HG03521 (cell line): ENCODE measurements around the gene CIROP.

Source experiments
- ATAC-seq: cut with Tn5 transposase; IDR thresholded peaks from one replicate; pipeline ENCODE4 v1.9.1; 2021; ENCODE audit warnings: mild to moderate bottlenecking, moderate library complexity; ENCODE audit not compliant: unreplicated experiment

Gene CIROP, protein sequence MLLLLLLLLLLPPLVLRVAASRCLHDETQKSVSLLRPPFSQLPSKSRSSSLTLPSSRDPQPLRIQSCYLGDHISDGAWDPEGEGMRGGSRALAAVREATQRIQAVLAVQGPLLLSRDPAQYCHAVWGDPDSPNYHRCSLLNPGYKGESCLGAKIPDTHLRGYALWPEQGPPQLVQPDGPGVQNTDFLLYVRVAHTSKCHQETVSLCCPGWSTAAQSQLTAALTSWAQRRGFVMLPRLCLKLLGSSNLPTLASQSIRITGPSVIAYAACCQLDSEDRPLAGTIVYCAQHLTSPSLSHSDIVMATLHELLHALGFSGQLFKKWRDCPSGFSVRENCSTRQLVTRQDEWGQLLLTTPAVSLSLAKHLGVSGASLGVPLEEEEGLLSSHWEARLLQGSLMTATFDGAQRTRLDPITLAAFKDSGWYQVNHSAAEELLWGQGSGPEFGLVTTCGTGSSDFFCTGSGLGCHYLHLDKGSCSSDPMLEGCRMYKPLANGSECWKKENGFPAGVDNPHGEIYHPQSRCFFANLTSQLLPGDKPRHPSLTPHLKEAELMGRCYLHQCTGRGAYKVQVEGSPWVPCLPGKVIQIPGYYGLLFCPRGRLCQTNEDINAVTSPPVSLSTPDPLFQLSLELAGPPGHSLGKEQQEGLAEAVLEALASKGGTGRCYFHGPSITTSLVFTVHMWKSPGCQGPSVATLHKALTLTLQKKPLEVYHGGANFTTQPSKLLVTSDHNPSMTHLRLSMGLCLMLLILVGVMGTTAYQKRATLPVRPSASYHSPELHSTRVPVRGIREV

DNA sequence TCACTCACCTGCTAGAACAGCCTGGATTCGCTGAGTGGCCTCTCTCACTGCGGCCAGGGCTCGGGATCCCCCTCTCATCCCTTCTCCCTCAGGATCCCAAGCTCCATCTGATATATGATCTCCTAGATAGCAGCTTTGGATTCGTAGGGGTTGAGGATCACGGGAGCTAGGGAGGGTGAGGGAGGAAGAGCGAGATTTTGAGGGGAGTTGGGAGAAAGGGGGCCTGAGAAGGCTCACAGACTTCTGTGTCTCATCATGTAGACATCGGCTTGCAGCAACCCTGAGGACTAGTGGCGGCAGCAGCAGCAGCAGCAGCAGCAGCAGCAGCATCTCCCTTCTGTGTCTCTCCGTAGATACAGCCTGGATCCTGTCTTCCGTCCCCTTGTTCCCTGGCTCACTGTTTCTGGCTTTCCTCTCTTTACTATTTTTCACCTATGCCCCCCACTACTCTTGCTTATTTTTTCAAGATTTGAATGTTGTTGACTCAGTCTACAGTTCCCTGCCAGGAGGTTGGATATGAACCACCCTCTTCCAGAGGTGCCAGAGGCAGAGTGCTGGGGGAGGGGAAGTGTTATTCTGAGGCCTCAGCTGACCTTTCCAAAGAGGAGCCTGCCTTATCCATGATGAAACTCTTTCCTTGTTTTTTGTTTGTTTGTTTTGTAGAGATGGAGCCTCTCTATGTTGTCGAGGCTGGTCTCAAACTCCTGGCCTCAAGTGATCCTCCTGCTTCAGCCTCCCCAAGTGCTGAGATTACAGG is at the start of gene CIROP:
Gene CIROP, minus strand, starts transcription at position 399 of the 757 bp plus-strand sequence. Its CDS starts 69 bp downstream, at position 330.
- no peak for ATAC-seq

DNA sequence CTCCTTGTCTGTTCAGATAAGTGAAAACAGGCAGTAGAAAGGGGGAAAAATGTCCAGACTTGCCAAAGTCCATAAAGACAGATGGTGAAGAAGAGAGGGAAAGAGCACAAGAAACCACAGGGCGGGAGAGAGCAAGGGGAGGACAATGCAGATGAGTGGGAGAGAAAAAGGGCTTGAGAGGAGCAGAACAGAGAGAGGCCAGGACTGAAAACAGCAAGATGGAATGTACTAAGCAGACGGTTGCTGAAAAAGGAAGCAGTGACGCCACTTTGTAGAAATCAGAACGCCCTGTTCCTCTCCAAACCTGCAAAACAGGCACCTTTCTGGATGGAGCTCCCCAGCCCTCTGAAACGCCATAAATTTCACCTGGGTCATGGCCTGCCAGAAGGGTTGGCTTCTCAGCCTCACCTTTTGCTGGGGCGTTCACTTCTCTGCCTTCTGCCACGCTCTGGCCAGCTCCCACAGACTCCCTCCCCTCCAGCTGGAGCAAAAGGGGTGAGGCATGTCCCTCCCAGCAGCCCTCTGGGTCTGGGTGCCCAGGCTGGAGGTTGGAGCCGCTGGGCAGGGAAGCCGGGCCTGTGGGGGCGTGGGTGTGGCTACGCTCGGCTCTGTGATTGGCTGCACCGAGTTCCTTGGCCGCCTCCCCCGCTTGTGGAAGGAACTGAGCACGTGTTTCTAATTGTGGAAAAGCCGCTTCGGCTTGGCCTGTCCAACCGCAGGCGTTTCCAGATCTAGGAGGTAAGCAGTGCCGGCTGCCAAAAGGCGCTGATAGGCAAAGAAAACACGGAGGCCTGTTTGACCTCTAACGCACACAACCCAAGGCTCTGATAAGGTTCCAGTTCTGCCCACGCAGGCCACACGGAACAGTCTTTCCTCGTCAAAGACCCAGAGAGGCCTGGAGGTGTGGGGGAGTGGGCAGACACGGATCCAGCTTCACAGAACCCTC is 49.3 kb upstream of the CIROP start:
- ATAC-seq, result no peak

DNA sequence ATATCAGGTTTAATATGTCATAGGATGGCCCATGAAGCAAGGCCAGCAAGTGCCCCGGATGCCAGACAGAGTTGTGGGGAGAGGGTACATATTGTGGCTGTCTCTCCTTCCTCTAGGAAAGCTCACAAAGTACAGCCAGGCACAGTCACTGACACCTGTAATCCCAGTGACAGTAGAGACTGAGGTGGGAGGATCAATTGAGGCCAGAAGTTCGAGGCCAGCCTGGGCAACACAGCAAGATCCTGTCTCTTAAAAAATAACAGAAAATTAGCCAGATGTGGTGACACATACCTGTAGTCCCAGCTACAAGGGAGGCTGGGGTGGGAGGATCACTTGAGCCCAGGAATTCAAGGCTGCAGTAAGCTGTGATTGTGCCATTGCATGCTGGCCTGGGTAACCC is 46.6 kb upstream of the CIROP start:
- no peak for ATAC-seq

DNA sequence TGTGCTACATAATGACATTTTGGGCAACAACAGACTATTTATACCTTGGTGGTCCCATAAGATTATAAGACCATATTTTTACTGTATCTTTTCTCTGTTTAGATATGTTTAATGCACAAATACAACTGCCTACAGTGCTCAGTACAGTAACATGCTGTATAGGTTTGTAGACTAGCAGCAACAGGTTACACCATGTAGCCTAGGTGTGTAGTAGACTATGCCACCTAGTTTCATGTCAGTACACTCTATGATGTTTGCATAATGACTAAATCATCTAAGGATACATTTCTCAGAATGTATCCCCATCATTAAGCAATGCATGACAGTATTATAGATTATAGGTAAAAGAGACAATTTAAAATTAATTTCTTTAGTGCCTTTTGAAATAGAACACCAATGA is 45.0 kb upstream of the CIROP start:
- ATAC-seq, result no peak

DNA sequence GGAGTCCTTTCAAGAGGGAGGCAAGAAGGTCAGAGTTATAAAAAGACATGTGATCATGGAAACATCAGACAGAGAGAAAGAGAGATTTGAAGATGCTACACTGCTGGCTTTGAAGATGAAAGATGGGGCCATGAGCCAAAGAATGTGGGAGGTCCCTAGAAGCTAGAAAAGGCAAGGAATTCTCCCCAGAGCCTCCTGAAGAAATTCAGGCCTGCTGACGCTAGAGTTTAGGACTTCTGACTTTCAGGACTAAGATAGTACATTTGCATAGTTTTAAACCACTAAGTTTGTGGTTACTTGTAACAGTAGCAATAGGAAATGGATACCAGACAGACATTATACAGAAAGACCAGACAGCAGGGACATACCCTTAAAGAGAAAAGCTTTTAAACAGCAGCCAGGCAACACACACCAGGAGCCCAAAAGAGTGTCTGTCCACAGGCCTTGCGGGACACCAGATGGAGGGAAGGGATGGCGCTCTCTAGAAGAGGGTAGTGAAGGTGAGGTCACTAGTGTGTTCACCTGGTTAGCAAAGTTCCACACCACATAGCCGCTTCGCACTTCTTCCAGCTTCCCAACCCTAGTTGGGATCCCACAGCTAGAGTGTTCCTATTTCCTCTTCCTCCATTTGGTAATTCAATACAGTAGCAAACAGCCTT is 43.9 kb upstream of the CIROP start:
- no peak for ATAC-seq

DNA sequence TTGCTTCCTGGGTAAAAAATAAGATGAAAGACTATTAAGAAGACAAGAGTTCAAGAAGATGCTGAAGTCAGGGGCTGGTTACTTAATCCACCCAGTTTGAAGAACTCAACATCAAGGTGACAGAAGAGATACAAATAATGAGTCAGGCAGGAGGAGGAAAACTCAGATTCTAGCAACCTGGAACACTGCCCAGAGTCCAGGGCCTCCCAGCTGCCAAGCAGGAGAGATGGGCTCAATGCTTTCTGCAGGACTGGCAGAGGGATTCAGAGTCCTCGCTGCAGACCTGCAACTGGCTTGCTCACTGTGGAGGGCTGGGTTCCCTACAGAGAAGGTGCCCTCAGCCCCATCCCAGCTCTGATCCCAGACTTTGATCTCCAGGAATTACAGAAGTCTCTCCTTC is 42.9 kb upstream of the CIROP start:
- no peak for ATAC-seq

DNA sequence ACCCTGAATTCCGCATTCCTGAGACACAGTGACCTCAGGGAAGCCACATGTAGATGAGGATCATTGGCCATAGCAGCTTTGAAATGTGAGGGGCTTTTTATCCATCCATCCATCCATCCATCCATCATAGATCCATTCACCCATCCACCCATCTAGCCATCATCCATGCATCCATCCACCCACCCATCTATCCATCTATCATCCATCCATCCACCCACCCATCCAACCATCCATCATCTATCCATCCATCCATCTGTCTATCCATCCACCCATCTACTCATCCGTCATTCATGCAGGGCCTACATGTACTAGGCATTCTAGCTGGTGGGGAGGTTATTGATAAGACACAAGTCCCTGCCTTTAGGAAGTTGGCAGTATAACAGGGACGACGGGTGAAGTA is 42.2 kb upstream of the CIROP start:
- no peak for ATAC-seq

DNA sequence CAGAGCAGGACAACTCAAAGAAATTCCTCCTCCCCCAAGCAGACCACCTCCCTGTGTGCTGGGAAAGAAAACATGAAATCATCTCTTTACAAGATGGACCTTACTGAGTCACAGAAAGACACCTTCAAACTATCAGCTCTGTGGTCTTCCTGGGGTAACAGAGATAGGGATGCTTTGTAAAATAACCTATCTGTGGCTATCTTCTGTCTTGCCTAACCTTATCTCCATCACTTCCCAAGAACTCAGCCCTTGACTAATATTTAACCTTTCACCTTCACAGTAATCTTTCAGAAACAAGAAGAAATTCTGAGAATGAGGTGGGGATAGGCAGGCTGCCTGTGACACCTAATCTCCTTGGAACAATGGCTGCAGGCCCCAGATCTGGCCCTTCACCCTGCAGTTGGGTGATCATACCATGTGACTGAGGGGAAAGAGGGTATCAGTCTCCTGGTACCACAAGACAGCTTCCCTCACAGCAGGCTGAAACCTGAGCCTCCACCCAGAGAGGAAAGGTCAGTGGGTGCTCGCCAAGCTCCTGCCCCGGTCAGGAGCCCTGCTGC is 41.6 kb upstream of the CIROP start:
- ATAC-seq, result no peak

DNA sequence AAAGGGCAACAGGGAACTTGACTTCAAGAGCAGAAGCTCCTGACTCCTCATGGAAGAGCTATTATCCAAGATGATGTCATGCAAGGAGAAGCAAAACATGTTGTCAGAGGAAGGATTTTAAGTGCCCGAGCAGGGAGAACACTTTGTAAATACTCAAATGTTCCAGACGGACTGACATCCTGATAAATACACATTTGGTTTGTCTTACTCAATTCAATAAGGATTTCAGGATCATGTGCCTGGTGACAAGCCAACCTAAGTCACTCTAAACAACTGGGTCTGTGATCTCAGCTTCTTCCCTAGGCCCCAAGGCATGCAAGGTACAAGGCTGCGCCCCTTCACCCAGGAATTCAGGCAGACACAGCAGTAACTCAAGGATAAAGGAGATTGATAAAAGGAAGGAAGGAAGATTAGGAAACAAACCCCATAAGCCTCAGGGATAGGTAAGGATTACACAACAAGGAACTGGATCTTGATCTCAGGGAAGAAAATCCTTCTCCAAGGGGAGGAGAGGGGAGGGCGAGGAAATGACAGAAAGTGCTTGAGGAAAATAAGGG is 41.1 kb upstream of the CIROP start:
- no peak for ATAC-seq

DNA sequence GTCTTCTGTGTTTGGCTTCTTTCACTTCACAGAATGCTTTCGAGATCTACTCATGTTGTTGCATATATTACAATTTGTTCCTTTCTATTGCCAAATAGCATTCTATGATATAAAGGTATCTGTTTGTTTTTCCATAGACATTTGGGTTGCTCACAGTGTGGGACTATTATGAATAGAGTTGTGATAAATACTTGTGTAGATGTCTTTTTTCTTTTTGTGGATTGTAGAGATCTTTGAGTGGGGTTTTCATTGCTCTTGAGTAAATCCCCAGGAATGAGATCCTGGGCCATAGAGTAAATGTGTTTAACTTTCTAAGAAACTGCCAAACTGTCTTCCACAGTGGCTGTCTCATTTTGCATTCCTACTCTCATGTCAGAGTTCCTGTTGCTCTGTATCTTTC is 39.1 kb upstream of the CIROP start:
- ATAC-seq, result no peak

DNA sequence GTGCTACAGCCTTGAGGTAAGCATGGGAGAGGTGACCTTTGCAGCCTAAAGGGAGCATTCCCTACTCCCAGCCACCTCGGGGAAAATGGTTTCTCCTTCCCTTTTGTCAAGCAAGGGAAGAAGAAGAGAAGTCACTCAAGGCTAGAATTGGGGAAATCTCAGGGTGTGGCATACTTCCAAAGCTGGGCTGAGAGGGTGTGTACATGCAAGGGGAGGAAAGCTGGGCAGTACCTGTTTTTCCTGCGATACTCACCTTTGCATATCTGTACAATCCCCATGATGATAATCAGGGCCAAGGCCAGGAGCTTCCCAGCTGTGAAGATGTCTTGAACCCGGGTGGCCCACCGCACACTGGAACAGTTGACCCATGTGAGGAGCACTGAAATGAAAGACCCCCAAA is 38.0 kb upstream of the CIROP start:
- ATAC-seq, result no peak

DNA sequence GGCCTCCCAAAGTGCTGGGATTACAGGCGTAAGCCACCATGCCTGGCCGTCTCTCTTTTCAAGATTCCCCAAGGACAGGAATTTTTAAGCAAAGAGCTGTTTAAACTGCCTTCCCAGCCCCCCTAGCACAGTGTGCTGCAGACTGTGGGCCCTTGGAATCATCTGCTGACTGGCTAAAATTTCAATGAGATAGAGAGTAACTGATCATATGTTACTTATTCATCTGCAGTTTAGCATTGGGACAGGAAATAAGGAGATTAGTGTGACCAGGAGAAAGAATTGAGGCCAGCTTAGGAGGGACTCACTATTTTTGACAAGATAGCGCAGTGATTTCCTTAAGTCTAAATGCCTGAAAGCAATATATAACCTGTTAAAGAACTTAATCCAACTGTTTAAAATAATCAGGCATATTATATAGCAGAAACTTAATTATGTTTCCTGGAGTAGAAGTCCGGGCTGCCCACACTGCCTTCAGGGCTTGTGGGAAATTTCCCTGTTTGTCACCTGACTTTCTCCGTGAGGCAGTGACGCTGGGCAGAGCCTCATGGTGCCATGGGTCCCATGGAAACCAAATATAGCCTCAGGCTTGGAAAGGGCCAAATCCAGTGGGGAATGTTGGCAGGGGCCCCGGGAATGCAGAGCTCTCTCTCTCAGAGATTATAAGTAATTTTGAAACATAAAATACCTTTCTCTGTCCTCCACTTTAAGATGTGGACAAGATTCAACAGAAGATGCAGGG is 37.1 kb upstream of the CIROP start:
- no peak for ATAC-seq

DNA sequence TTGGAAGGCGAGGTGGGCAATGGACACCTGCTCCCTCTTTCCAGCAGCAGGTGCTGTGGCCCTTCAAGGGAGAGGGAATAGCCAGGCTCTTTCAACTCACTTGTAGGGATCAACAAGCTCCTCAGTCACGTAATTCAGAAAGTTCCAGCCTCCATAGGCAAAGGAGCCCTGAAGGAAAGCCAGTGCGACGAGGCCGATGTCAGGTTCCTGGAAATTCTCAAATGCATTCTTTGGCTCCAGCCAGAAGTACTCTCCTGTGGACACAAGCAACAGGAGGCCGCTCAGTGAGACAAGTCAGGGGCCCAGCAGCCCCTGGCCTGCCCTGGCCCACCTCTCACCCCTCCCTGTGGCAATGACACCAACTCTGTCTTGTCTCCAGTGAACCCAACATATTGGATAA is 35.6 kb upstream of the CIROP start:
- no peak for ATAC-seq

DNA sequence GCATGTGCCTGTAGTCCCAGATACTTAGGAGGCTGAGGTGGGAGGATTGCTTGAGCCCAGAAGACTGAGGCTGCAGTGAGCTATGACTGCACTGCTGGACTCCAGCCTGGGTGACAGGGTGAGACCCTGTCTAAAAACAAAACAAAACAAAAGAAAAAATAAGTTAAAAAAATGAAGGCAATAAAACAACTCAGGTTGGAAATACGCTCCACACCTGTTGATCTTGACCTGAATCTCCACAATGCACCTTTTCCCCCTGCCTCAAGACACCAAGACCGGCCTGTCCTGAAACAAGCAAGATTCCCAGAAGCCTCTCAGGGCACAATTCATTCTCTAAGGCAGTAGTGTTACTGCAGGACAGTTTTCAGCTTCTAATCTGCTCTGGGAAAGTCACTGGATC is 35.1 kb upstream of the CIROP start:
- no peak for ATAC-seq

DNA sequence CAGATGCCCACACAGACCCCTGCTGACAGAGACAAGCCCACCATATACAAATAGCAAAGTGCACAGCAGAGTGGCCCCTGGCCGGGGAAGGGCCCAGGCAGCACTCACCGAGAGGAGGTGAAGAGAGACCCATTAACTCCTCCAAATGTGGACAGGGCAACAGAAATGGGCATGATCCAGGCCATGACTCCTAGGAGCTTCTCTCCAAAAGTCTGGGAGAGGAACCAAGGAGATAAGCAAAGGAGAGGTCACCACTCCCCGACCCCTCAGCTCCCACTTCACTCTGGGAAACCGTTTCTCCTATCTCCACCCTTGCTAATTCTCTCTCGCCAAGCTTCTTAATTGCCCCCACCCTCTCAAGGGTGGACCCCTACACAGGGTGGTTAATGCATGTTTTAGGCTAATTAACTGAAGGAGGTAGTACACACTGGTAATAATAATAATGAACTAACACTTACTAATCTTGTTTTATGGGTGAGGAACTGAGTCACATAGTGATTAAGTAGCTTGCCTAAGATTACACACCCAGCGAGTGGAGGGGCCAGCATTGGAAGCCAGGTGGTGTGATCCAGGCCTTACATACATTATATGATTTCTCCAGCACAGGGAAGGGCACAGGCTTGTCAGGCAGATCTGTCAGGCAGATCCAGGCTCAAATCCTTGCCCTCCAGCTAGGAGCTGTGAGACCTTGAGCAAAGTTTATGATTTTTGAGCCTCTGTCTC is 33.2 kb upstream of the CIROP start:
- no peak for ATAC-seq

DNA sequence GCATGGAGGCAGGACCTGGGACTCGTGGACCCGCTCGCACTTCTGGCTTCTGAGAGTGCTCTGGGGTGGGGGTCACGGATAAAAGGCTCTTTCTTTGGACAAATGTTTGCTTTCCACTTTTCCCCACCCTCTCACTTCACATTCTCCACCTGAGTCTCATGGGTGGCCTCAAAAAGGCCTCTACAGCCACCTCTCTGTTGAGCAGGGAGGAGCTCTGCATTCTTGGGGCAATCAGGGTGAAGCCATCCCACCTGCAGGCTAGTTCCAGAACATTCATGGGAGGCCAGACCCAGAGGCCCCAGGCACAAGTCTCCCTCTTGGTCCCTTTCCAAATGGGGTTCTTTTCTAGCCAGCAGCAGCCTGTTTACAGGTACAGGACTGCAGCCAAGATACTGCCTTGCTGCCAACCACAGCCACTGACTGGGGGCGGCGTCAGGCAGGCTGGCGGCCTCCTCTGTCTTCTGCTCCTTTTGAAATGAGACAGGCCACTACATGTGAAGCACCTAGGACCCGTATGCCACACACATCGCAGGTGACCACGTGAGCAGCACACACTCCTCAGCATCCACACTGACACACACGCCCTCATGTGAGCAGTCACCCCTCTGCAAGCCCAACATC is 32.5 kb upstream of the CIROP start:
- ATAC-seq, result no peak

DNA sequence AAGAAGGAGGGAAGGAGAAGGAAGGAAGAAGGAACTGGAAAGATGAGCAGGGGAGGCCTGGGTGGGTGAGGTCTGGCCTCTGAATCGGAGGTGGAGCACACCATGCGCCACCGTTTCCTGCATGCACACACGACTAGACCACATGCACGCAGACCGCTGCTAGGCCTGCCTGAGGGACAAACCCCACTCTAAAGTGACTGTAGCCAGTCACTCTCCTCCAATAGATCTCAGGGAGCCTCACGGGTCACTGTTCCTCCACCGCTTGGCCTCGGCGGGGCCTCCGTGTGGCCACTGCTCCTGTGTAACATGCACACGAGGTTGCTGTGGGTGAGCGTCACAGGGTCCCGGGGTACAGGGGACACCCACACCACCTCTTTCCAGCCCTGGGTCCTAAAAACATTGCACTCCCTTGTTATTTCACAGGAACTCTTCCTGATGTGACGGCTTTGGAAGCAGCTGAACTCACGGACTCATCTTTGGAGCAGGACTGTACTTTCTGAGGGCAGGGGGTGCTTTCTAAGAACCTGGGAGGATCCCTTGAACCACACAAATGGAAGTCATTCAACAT is 31.9 kb upstream of the CIROP start:
- no peak for ATAC-seq
